LNCaP clone FGC (cell line): Measurements from ENCODE around the gene CMSS1.

ENCODE experiments used
- DNase-seq: peaks from one replicate; pipeline ENCODE4 v3.0.0-alpha.2; 2011; ENCODE audit warnings: low read depth
- H3K4me3 ChIP-seq: 2 replicates; pipeline ENCODE4 v1.5.1; 2011; ENCODE audit warnings: mild to moderate bottlenecking, low read depth, low read length, control low read depth
- CTCF ChIP-seq: IDR thresholded peaks from 2 replicates; pipeline ENCODE4 v1.5.1; 2012; ENCODE audit warnings: mild to moderate bottlenecking; ENCODE audit not compliant: control insufficient read depth, insufficient read depth; ENCODE audit errors: extremely low read depth

CMSS1 gene

GRCh38 chr3:99878005-99878404, 60.3 kb downstream of the CMSS1 start:
- no peak for DNase-seq
- TF ChIP-seq CTCF, result no peak
- no peak overlapping the region for H3K4me3 ChIP-seq

GRCh38 chr3:99879275-99879674, 61.6 kb downstream of the CMSS1 start:
- no peak overlapping the region for H3K4me3 ChIP-seq
- DNase-seq, result no peak
- no peak for TF ChIP-seq CTCF

- TF ChIP-seq CTCF, result no peak
- no peak for DNase-seq
- no peak overlapping the region for H3K4me3 ChIP-seq
Observed at GRCh38 chr3:99881121-99881524, 63.5 kb downstream of the CMSS1 start.

GRCh38 chr3:99882436-99883137, 64.9 kb downstream of the CMSS1 start:
- DNase-seq, result no peak
- no peak for TF ChIP-seq CTCF
- H3K4me3 ChIP-seq, result no peak overlapping the region

GRCh38 chr3:99883138-99883461, 65.4 kb downstream of the CMSS1 start:
- no peak for DNase-seq
- no peak overlapping the region for H3K4me3 ChIP-seq
- no peak for TF ChIP-seq CTCF

- H3K4me3 ChIP-seq, result no peak overlapping the region
- TF ChIP-seq CTCF, result no peak
- DNase-seq, result no peak
Observed at GRCh38 chr3:99883693-99884092, 66.0 kb downstream of the CMSS1 start.

GRCh38 chr3:99884484-99884883, 66.8 kb downstream of the CMSS1 start:
- no peak for DNase-seq
- TF ChIP-seq CTCF, result no peak
- H3K4me3 ChIP-seq, result no peak overlapping the region
